ENCODE data around the gene PTP4A2. TPM values are rescaled to one million over a fixed set of nuclear protein-coding genes. Genes with fewer than 3 reads are reported as not detected.
"Not testable (repeated sequence)": the region's sequence is repeated elsewhere in the genome, so short reads cannot be mapped to it uniquely, and the experiment has no call there.

PTP4A2 gene
- polyA plus RNA-seq, 3 donors = 227 to 501 (median 294) TPM

DNA sequence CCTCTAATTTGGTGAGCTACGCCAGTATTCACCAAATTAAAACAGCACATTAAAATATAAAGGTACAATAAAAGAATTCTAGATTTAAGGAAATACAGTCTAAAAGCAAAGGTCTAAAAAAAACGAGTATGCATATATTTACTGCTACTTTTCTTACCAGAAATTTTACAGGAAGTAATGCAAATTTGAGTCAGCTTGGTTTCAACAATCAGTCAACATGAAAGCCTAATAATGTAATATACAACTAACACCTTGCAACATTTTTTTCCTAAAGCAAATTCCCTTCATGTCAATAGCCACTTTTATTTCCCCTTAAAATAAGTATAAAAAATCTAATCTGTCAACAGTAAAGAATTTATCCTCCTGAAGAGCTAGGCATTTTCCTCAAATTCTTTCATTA lies 11.9 kb downstream of the PTP4A2 start:
- Histone ChIP-seq H3K9ac (ENCODE audit: insufficient read depth, low read length, poor library complexity, severe bottlenecking) (no peak overlapping the region), H4K20me1 (ENCODE audit: insufficient read depth, low read length) (peaks cover 99% of the 10 kb centered on the region), H3K4me3 (replicated peaks in 1 of 3; ENCODE audit: low read depth in 2 of 3, low read length in 3 of 3) (peak overlapping the region in 1 of 3 experiments; percentile 31), H3K27ac (ENCODE audit: low read depth in 1 of 2, low read length in 2 of 2) (peak overlapping the region in 1 of 2 donors; percentile 66), H3K27me3 (ENCODE audit: control insufficient read depth in 2 of 2, insufficient read depth in 2 of 2, low read length in 2 of 2) (no peaks in the 10 kb centered on the region), H2AFZ (ENCODE audit: insufficient read depth, low read depth, low read length, poor library complexity, severe bottlenecking) (no peak overlapping the region), H3K36me3 (replicated peaks in 1 of 2; ENCODE audit: control insufficient read depth in 1 of 2, insufficient read depth in 2 of 2, low read length in 2 of 2) (no peaks in the 10 kb centered on the region), H3K4me1 (ENCODE audit: control insufficient read depth in 1 of 2, insufficient read depth in 2 of 2, low read length in 2 of 2) (peaks cover 82 to 98% of the 10 kb centered on the region in 2 donors), H3K79me2 (ENCODE audit: insufficient read depth, low read length) (peaks cover 100% of the 10 kb centered on the region), H3K4me2 (replicated peaks; ENCODE audit: extremely low read depth, low read length, poor library complexity, severe bottlenecking) (peak overlapping the region; percentile 57), H3K9me3 (replicated peaks in 1 of 2; ENCODE audit: control insufficient read depth in 1 of 2, insufficient read depth in 1 of 2, low read length in 2 of 2) (no peaks in the 10 kb centered on the region)
- peaks cover 91% of the 10 kb centered on the region for H3K4me1 Mint-ChIP-seq
- peak overlapping the region; percentile 9 to 48 for H3K4me3 Mint-ChIP-seq
- peak in 2 of 3 donors; percentile 38 to 60 for DNase-seq
- WGBS (ENCODE audit: insufficient coverage) = no CpG with 5 or more reads among the region's 2 CpGs
- peak overlapping the region; percentile 71 to 88 (median 81) for H3K27ac Mint-ChIP-seq
- H3K9me3 Mint-ChIP-seq = peaks cover 0 to 2% (median 0%) of the 10 kb centered on the region in 7 donors
- intact Hi-C loops (cut with micrococcal nuclease) = loop anchor here in 1 of 2 donors (5.0 kb wide), 1 partner anchor 36 kb away; no protein-coding TSS in a partner anchor
- H3K27me3 Mint-ChIP-seq (ENCODE audit: low read depth in 3 of 3) = no peaks in the 10 kb centered on the region
- TF ChIP-seq, protein P1, sequence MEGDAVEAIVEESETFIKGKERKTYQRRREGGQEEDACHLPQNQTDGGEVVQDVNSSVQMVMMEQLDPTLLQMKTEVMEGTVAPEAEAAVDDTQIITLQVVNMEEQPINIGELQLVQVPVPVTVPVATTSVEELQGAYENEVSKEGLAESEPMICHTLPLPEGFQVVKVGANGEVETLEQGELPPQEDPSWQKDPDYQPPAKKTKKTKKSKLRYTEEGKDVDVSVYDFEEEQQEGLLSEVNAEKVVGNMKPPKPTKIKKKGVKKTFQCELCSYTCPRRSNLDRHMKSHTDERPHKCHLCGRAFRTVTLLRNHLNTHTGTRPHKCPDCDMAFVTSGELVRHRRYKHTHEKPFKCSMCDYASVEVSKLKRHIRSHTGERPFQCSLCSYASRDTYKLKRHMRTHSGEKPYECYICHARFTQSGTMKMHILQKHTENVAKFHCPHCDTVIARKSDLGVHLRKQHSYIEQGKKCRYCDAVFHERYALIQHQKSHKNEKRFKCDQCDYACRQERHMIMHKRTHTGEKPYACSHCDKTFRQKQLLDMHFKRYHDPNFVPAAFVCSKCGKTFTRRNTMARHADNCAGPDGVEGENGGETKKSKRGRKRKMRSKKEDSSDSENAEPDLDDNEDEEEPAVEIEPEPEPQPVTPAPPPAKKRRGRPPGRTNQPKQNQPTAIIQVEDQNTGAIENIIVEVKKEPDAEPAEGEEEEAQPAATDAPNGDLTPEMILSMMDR (IDR thresholded peaks at IDR 0.05) = no peak
- H3K36me3 Mint-ChIP-seq = peaks cover 16 to 23% of the 10 kb centered on the region in 2 donors

DNA sequence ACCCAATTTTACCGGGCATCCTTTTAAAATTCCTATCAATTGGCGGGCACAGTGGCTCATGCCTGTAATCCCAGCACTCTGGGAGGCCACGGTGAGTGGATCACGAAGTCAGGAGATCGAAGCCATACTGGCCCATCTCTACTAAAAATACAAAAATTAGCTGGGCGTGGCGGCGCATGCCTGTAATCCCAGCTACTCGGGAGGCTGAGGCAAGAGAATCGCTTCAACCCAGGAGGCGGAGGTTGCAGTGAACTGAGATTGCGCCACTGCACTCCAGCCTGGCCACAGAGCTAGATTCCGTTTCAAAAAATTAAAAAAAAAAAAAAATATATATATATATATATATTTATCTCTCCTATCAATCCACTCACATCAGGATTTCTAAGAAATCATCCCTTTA lies 12.3 kb downstream of the PTP4A2 start:
- intact Hi-C loops (cut with micrococcal nuclease) = loop anchor here in 1 of 2 donors (5.0 kb wide), 1 partner anchor 36 kb away; no protein-coding TSS in a partner anchor
- not testable (repeated sequence) for H3K27me3 Mint-ChIP-seq (ENCODE audit: low read depth in 3 of 3); H3K9me3 Mint-ChIP-seq; H3K27me3 ChIP-seq (ENCODE audit: control insufficient read depth in 2 of 2, insufficient read depth in 2 of 2, low read length in 2 of 2); DNase-seq; H3K36me3 ChIP-seq (replicated peaks in 1 of 2; ENCODE audit: control insufficient read depth in 1 of 2, insufficient read depth in 2 of 2, low read length in 2 of 2); H3K9ac ChIP-seq (ENCODE audit: insufficient read depth, low read length, poor library complexity, severe bottlenecking); H2AFZ ChIP-seq (ENCODE audit: insufficient read depth, low read depth, low read length, poor library complexity, severe bottlenecking); H3K9me3 ChIP-seq (replicated peaks in 1 of 2; ENCODE audit: control insufficient read depth in 1 of 2, insufficient read depth in 1 of 2, low read length in 2 of 2)
- H3K4me2 ChIP-seq (replicated peaks; ENCODE audit: extremely low read depth, low read length, poor library complexity, severe bottlenecking) = peak overlapping the region; percentile 57
- peak overlapping the region in 1 of 2 donors; percentile 66 for H3K27ac ChIP-seq (ENCODE audit: low read depth in 1 of 2, low read length in 2 of 2)
- Mint-ChIP-seq H3K4me3 (peak overlapping the region; percentile 47 to 48), H3K27ac (peak overlapping the region; percentile 71 to 88 (median 81)), H3K36me3 (peaks cover 14 to 22% of the 10 kb centered on the region in 2 donors), H3K4me1 (peaks cover 91% of the 10 kb centered on the region)
- peak overlapping the region in 1 of 3 experiments; percentile 31 for H3K4me3 ChIP-seq (replicated peaks in 1 of 3; ENCODE audit: low read depth in 2 of 3, low read length in 3 of 3)
- H4K20me1 ChIP-seq (ENCODE audit: insufficient read depth, low read length) = peaks cover 99% of the 10 kb centered on the region
- 100% methylated on average over 2 of the region's 13 CpGs for WGBS (ENCODE audit: insufficient coverage)
- peaks cover 100% of the 10 kb centered on the region for H3K79me2 ChIP-seq (ENCODE audit: insufficient read depth, low read length)
- H3K4me1 ChIP-seq (ENCODE audit: control insufficient read depth in 1 of 2, insufficient read depth in 2 of 2, low read length in 2 of 2) = peaks cover 82 to 98% of the 10 kb centered on the region in 2 donors

All from CD14-positive monocyte (primary cell).